PC-3 (cell line): ENCODE results near the gene ERAL1. TPM values are rescaled to one million over a fixed set of nuclear protein-coding genes. Genes with fewer than 3 reads are reported as not detected.

Experiments
- ATAC-seq: fragments of 200-7000 bp; cut with Tn5 transposase; 2 replicates; pipeline ENCODE4 v1.9.1; 2020; ENCODE audit warnings: mild to moderate bottlenecking, moderate library complexity
- BruUV-seq: library from RNA; stranded (reverse); fragments of 400-500 nt; replicated peaks from 2 replicates; lab custom pipeline; 2021; lab: Mats Ljungman, UMichigan
- CTCF ChIA-PET: fragments of 300-600 bp; sonication (Branson Sonifier 250); formaldehyde crosslinking; loops from one replicate; lab custom pipeline; 2022; ENCODE audit warnings: antibody characterized with exemption; lab: Charles Lee
- POLR2A ChIA-PET: fragments of 300-600 bp; sonication (Branson Sonifier 250); formaldehyde crosslinking; loops from one replicate; lab custom pipeline; 2022; ENCODE audit warnings: antibody characterized with exemption; ENCODE audit not compliant: unreplicated experiment; lab: Charles Lee
- DNase-seq: peaks from one replicate; pipeline ENCODE4 v3.0.0-alpha.2; 2015
- H2AFZ ChIP-seq: fragments of 300-600 bp; sonication (generic); 2 replicates; pipeline ENCODE4 v1.6.0; 2016; ENCODE audit warnings: antibody characterized with exemption, low read length
- H3F3A ChIP-seq: fragments of 300-600 bp; sonication (generic); one replicate; pipeline ENCODE4 v1.6.0; 2017; ENCODE audit warnings: antibody characterized with exemption, low read length, control low read depth, mild to moderate bottlenecking; ENCODE audit not compliant: unreplicated experiment
- H3K27ac ChIP-seq: fragments of 300-600 bp; sonication (generic); 2 replicates; pipeline ENCODE4 v1.5.1; 2016; ENCODE audit warnings: mild to moderate bottlenecking, low read length
- H3K27me3 ChIP-seq: fragments of 300-600 bp; sonication (generic); 2 replicates; pipeline ENCODE4 v1.6.1; 2016; ENCODE audit warnings: low read length, mixed read lengths
- H3K36me3 ChIP-seq: fragments of 300-600 bp; sonication (generic); 2 replicates; pipeline ENCODE4 v1.6.1; 2016; ENCODE audit warnings: low read depth, mixed run types, low read length, mixed read lengths
- H3K4me1 ChIP-seq: fragments of 300-600 bp; sonication (generic); 2 replicates; pipeline ENCODE4 v1.5.1; 2016; ENCODE audit warnings: low read length; ENCODE audit not compliant: insufficient read depth
- H3K4me2 ChIP-seq: fragments of 300-600 bp; sonication (generic); 2 replicates; pipeline ENCODE4 v1.6.0; 2016; ENCODE audit warnings: low read length
- H3K4me3 ChIP-seq: fragments of 300-600 bp; sonication (generic); 2 replicates; pipeline ENCODE4 v1.5.1; 2016; ENCODE audit warnings: mild to moderate bottlenecking, low read length, mixed read lengths
- H3K79me2 ChIP-seq: fragments of 300-600 bp; sonication (generic); 2 replicates; pipeline ENCODE4 v1.6.1; 2017; ENCODE audit warnings: low read length, mixed read lengths
- H3K9ac ChIP-seq: fragments of 300-600 bp; sonication (generic); 2 replicates; pipeline ENCODE4 v1.6.0; 2016; ENCODE audit warnings: mild to moderate bottlenecking, low read length
- H3K9me2 ChIP-seq: fragments of 300-600 bp; sonication (generic); replicated peaks from 2 replicates; pipeline ENCODE4 v1.6.1; 2016; ENCODE audit warnings: mixed run types, low read length, mixed read lengths
- H3K9me3 ChIP-seq: fragments of 300-600 bp; sonication (generic); 2 replicates; pipeline ENCODE4 v1.6.1; 2016; ENCODE audit warnings: low read length, mixed read lengths
- H4K20me1 ChIP-seq: fragments of 300-600 bp; sonication (generic); 2 replicates; pipeline ENCODE4 v1.6.1; 2016; ENCODE audit warnings: low read length, mixed read lengths
- EZH2 ChIP-seq: fragments of 300-600 bp; sonication (generic); IDR thresholded peaks from one replicate; pipeline ENCODE4 v1.6.1; 2017; ENCODE audit warnings: antibody characterized with exemption, mild to moderate bottlenecking, low read length; ENCODE audit not compliant: unreplicated experiment
- EZH2phosphoT487 ChIP-seq: fragments of 300-600 bp; sonication (generic); IDR thresholded peaks from 2 replicates; pipeline ENCODE4 v1.6.1; 2018; ENCODE audit warnings: mild to moderate bottlenecking, antibody characterized with exemption, low read length, borderline replicate concordance
- intact Hi-C: fragments of 100-400 bp; cut with micrococcal nuclease; formaldehyde crosslinking; loops from 2 replicates; pipeline ENCODE4 v1.9.0; 2023
- total RNA-seq: library from RNA; depleted of rRNA; stranded (reverse); fragments of >200 nt; gene quantifications from 2 replicates; pipeline ENCODE4 v1.2.3, GENCODE V29; 2014
- TF ChIP-seq, protein P1 (sequence below): fragments of 300-600 bp; sonication (generic); conservative IDR thresholded peaks from 2 replicates; pipeline ENCODE4 v1.5.1; 2017; ENCODE audit warnings: antibody characterized with exemption, low read depth, mild to moderate bottlenecking, low read length

The ERAL1 gene
- total RNA-seq, 1 experiment from 2014 or later = 30.5 TPM

DNA sequence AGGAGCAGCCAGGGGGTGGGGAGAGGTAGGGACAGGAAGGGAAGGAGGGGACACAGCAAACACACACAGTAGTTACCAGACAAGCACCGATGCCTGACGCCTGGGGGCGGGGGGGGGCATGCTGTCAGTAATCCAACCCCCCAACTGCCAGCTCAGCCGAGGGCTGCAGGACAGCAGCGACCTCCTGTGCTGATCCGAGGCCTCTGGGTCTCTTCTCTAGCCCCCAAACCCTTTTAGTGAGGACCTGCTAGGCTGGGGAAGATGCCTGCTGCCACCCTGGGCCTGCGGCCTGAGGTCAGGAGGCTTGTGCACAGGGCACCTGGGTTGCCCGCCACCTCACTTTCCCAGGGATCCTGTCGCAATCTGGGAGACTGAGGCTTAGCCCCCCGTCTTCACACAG, 31.1 kb downstream of the ERAL1 start:
- intact Hi-C loops = no loop called here
- TF ChIP-seq EZH2phosphoT487 (no peak), EZH2 (no peak)
- TF ChIP-seq, protein P1, sequence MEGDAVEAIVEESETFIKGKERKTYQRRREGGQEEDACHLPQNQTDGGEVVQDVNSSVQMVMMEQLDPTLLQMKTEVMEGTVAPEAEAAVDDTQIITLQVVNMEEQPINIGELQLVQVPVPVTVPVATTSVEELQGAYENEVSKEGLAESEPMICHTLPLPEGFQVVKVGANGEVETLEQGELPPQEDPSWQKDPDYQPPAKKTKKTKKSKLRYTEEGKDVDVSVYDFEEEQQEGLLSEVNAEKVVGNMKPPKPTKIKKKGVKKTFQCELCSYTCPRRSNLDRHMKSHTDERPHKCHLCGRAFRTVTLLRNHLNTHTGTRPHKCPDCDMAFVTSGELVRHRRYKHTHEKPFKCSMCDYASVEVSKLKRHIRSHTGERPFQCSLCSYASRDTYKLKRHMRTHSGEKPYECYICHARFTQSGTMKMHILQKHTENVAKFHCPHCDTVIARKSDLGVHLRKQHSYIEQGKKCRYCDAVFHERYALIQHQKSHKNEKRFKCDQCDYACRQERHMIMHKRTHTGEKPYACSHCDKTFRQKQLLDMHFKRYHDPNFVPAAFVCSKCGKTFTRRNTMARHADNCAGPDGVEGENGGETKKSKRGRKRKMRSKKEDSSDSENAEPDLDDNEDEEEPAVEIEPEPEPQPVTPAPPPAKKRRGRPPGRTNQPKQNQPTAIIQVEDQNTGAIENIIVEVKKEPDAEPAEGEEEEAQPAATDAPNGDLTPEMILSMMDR = no peak

DNA sequence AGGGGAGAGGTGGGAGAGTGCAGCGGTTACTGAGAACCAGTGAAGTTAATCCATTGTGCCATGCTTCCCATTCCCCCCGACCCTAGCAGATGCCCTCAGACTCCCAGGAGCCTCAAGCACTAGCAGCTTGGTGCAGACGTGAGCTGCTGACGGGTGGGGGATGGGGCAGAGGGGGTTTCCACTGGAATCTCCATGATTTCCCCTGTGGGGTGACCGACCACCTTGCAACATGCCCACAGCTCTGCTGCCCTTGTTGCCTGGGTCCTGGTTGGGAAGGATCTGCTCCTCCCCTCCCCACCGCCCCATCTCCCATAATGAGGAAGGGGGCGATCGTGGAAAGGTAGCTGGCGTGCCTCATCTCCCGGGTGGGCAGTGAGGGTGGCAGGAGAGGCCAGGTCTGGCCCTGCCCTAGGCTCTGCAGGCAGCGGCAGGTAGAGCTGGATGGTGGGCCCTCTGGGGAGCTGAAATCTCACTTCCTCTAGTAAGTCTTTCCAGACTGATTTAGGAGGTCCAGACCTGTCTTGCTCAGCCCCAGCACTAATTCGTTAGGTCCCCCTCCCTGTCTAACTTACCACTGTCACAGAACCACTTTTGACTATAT, 33.2 kb downstream of the ERAL1 start:
- Histone ChIP-seq H4K20me1 (no peaks in the 10 kb centered on the region), H3K4me3 (no peak overlapping the region), H3K9me3 (no peaks in the 10 kb centered on the region), H2AFZ (no peak overlapping the region), H3F3A (no peaks in the 10 kb centered on the region), H3K9me2 (no peaks in the 10 kb centered on the region), H3K9ac (no peak overlapping the region), H3K4me2 (no peak overlapping the region), H3K27ac (no peak overlapping the region), H3K36me3 (no peaks in the 10 kb centered on the region), H3K4me1 (no peaks in the 10 kb centered on the region), H3K27me3 (no peaks in the 10 kb centered on the region), H3K79me2 (no peaks in the 10 kb centered on the region)
- intact Hi-C loops = no loop called here
- no peak for TF ChIP-seq EZH2
- TF ChIP-seq, protein P1 = no peak
- no peak for TF ChIP-seq EZH2phosphoT487
- CTCF ChIA-PET = no interaction called here
- no TSS peak for BruUV-seq
- DNase-seq = no peak
- POLR2A ChIA-PET = no interaction called here
- ATAC-seq = no peak

More for the DNA sequence above, 31.1 kb downstream of the ERAL1 start:
- no peak overlapping the region for H3K27ac ChIP-seq
- H3K27me3 ChIP-seq = no peaks in the 10 kb centered on the region
- H2AFZ ChIP-seq = no peak overlapping the region
- no peaks in the 10 kb centered on the region for H4K20me1 ChIP-seq
- DNase-seq (no peak), ATAC-seq (no peak)
- no peaks in the 10 kb centered on the region for H3K4me1 ChIP-seq
- BruUV-seq = no TSS peak
- no peak overlapping the region for H3K4me3 ChIP-seq
- no peaks in the 10 kb centered on the region for H3K9me2 ChIP-seq
- no peaks in the 10 kb centered on the region for H3K9me3 ChIP-seq
- H3F3A ChIP-seq = no peaks in the 10 kb centered on the region
- no peak overlapping the region for H3K9ac ChIP-seq
- ChIA-PET CTCF (no interaction called here), POLR2A (no interaction called here)
- no peaks in the 10 kb centered on the region for H3K36me3 ChIP-seq
- no peaks in the 10 kb centered on the region for H3K79me2 ChIP-seq
- no peak overlapping the region for H3K4me2 ChIP-seq

DNA sequence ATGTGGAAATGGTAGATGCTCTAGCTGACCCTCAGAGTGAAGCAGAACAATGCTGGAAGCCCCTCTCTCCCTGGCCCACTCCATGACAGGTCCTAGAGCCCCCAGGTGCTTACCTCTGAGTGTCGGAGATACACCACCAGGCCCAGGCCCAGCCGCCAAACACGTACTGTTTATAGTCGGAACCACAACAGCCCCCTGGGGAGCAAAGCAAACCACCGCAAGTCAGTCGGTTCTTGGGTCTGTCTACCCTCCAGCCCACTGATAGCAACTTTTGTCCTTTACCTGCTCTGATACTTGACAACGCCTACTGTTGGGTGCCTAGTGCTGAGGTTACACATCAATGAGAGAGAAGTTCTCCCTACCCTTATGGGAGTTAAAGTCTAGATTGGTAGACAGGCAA, 34.0 kb downstream of the ERAL1 start:
- Histone ChIP-seq H2AFZ (no peak overlapping the region), H3K9me3 (no peaks in the 10 kb centered on the region), H3K36me3 (no peaks in the 10 kb centered on the region), H3F3A (no peaks in the 10 kb centered on the region), H4K20me1 (no peaks in the 10 kb centered on the region), H3K4me2 (no peak overlapping the region), H3K4me1 (no peaks in the 10 kb centered on the region), H3K79me2 (no peaks in the 10 kb centered on the region), H3K9ac (no peak overlapping the region), H3K27ac (no peak overlapping the region), H3K9me2 (no peaks in the 10 kb centered on the region), H3K4me3 (no peak overlapping the region), H3K27me3 (no peaks in the 10 kb centered on the region)
- ChIA-PET CTCF (no interaction called here), POLR2A (no interaction called here)
- ATAC-seq (no peak), DNase-seq (no peak)
- intact Hi-C loops = no loop called here
- TF ChIP-seq EZH2phosphoT487 (no peak), EZH2 (no peak)
- TF ChIP-seq, protein P1 = no peak
- no TSS peak for BruUV-seq
